Lung (tissue), 12 donors: ENCODE measurements around the gene DCTN5. TPM values are rescaled to one million over a fixed set of nuclear protein-coding genes. Genes with fewer than 3 reads are reported as not detected.
A peak's percentile ranks its signal among the peaks of the same experiment; 100 is the strongest.

Experiments used
- ATAC-seq: fragments of 200-7000 bp; cut with Tn5 transposase; one replicate; pipeline ENCODE4 v1.9.1; 2020; ENCODE audit warnings: moderate number of reproducible peaks; ENCODE audit not compliant: insufficient read depth, low FRiP score
- DNase-seq, 3 donors: peaks; one replicate each; pipeline ENCODE4 v3.0.0-alpha.2; 2013 to 2017
- H3K27ac ChIP-seq, 2 donors: one replicate each; pipeline ENCODE4 v1.5.1; 2013; ENCODE audit warnings: mild to moderate bottlenecking in 2 of 2, moderate library complexity in 2 of 2, control low read depth in 1 of 2, inconsistent platforms in 1 of 2, low read depth in 1 of 2, low read length in 1 of 2
- H3K27me3 ChIP-seq, 3 donors: one replicate each; pipeline ENCODE4 v1.5.1; 2013; ENCODE audit warnings: low read length in 2 of 3; ENCODE audit not compliant: control insufficient read depth in 3 of 3, insufficient read depth in 3 of 3
- H3K36me3 ChIP-seq, 4 donors: one replicate each; pipeline ENCODE4 v1.5.1; 2013; ENCODE audit warnings: low read length in 4 of 4, mild to moderate bottlenecking in 1 of 4, moderate library complexity in 1 of 4; ENCODE audit not compliant: control insufficient read depth in 4 of 4, insufficient read depth in 4 of 4
- H3K4me1 ChIP-seq, 5 donors: one replicate each; pipeline ENCODE4 v1.5.1; 2013; ENCODE audit warnings: low read length in 5 of 5, mild to moderate bottlenecking in 2 of 5, moderate library complexity in 1 of 5; ENCODE audit not compliant: control insufficient read depth in 5 of 5, insufficient read depth in 5 of 5
- H3K4me3 ChIP-seq: one replicate; pipeline ENCODE4 v1.5.1; 2013; ENCODE audit warnings: mild to moderate bottlenecking, control low read depth, moderate library complexity
- H3K9ac ChIP-seq, 2 donors: one replicate each; pipeline ENCODE4 v1.5.1; 2013; ENCODE audit warnings: low read length in 2 of 2, control low read depth in 1 of 2; ENCODE audit not compliant: insufficient read depth in 1 of 2
- H3K9me3 ChIP-seq, 4 donors: one replicate each; pipeline ENCODE4 v1.5.1; 2013; ENCODE audit warnings: low read length in 3 of 4, mild to moderate bottlenecking in 1 of 4, moderate library complexity in 1 of 4; ENCODE audit not compliant: control insufficient read depth in 4 of 4, insufficient read depth in 3 of 4
- WGBS, 2 donors: extraction: QIAGEN DNeasy Blood & Tissue Kit; methylation state at CpG; one replicate each; pipeline ENCODE4 v1.1.7; 2013; 5-methylcytosine and 5-hydroxymethylcytosine counted together
- polyA plus RNA-seq, 2 donors: library from polyadenylated mRNA; stranded (reverse); fragments of 200-250 nt; gene quantifications; one replicate each; pipeline ENCODE4 v1.2.1, GENCODE V29; 2013
- total RNA-seq, 2 donors: library from RNA; depleted of rRNA in 1 of 2; stranded (reverse); fragments of >200 nt in 1 of 2; gene quantifications; one replicate each; pipeline ENCODE4 v1.2.1, GENCODE V29; 2014 to 2021
- TF ChIP-seq, protein P1 (sequence below): IDR thresholded peaks from 2 replicates; pipeline ENCODE4 v1.5.1; 2012; ENCODE audit warnings: mild to moderate bottlenecking; ENCODE audit errors: control extremely low read depth, extremely low read depth
- donor health status: control.
- donor health status: control.
- donor health status: Bipolar disorder and iron deficiency.
- donor health status: healthy.
- donor health status: DM: yes; HTN: yes; CAD: no.

DCTN5 gene
- total and polyA plus RNA-seq, 4 donors = 10.5 to 46.2 (median 34.7) TPM

DNA sequence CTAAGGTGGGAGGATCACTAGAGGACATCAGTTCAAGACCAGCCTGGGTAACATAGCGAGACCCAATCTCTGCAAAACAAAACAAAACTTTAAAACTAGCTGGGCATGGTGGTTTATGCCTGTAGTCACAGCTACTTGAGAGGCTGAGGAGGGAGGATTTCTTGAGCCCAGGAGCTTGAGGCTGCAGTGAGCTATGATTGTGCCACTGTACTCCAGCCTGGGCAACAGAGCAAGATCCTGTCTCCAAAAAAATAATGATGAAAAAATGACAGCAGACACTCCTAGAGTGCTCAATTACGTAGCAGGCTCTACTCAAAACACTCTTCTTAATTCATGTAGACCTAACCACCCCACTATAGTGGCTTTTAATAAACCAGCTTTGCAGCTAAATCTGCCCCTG is 58.8 kb downstream of the DCTN5 start:
- Histone ChIP-seq H3K9me3 (peaks cover 0 to 4% (median 1%) of the 10 kb centered on the region in 4 donors), H3K27me3 (peaks cover 0 to 3% (median 0%) of the 10 kb centered on the region in 3 donors), H3K36me3 (no peaks in the 10 kb centered on the region), H3K9ac (no peak overlapping the region), H3K27ac (peak overlapping the region in 1 of 2 donors; percentile 34), H3K4me3 (no peak overlapping the region), H3K4me1 (peaks cover 0 to 1% (median 0%) of the 10 kb centered on the region in 5 donors)
- 86 to 92% methylated on average over 2 of the region's 2 CpGs for WGBS, 2 donors
- ATAC-seq (no peak), DNase-seq (no peak)
- TF ChIP-seq, protein P1, sequence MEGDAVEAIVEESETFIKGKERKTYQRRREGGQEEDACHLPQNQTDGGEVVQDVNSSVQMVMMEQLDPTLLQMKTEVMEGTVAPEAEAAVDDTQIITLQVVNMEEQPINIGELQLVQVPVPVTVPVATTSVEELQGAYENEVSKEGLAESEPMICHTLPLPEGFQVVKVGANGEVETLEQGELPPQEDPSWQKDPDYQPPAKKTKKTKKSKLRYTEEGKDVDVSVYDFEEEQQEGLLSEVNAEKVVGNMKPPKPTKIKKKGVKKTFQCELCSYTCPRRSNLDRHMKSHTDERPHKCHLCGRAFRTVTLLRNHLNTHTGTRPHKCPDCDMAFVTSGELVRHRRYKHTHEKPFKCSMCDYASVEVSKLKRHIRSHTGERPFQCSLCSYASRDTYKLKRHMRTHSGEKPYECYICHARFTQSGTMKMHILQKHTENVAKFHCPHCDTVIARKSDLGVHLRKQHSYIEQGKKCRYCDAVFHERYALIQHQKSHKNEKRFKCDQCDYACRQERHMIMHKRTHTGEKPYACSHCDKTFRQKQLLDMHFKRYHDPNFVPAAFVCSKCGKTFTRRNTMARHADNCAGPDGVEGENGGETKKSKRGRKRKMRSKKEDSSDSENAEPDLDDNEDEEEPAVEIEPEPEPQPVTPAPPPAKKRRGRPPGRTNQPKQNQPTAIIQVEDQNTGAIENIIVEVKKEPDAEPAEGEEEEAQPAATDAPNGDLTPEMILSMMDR = no peak

DNA sequence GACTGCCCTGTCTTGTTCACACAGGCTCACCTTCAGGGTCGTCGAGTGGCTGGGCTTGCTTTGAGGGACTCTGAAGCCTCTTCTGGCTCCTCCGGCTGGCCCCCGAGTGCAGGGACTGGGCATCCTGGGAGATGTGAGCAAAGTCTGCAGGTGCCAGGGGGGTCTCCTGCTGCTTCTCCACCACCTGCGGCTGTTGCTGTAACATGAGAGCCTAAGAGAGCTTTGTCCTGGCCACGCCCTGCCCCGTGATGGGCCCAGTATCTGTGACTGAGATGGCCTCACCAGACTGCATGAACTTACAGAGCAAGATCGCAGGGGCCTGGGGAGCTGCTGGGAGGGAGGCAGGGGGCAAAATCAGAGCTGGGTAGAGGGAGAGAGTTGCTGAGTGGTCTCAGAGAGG is 59.2 kb downstream of the DCTN5 start:
- TF ChIP-seq, protein P1 = no peak
- no peak for DNase-seq
- Histone ChIP-seq H3K9me3 (peaks cover 0 to 4% (median 1%) of the 10 kb centered on the region in 4 donors), H3K4me1 (no peaks in the 10 kb centered on the region), H3K27ac (peak overlapping the region in 1 of 2 donors; percentile 34), H3K36me3 (no peaks in the 10 kb centered on the region), H3K27me3 (peaks cover 0 to 3% (median 0%) of the 10 kb centered on the region in 3 donors), H3K9ac (no peak overlapping the region), H3K4me3 (no peak overlapping the region)
- ATAC-seq = no peak
- 32 to 51% methylated on average over 8 of the region's 8 CpGs for WGBS, 2 donors

DNA sequence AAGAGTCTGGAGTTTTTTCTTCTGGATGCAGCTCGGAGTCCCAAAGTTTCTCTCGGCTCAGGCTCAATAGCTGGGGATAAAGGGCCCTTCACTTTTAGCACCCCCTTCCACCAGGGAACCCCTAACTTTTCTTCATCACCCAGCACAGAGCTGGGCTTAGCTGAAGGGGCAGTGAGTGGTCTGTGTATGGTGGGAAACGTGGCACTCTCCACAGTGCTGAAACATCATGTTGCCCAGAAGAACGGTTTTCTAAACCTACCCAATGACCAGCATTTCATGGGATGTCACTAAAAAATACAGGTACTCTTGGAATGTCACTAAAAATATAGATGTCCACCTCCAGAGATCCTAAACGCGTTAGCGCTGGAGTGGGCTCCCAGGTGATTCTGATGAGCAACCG is 59.8 kb downstream of the DCTN5 start:
- peaks cover 0 to 3% (median 0%) of the 10 kb centered on the region in 3 donors for H3K27me3 ChIP-seq
- no peaks in the 10 kb centered on the region for H3K36me3 ChIP-seq
- DNase-seq (no peak), ATAC-seq (no peak)
- TF ChIP-seq, protein P1 = no peak
- no peak overlapping the region for H3K27ac ChIP-seq
- H3K4me1 ChIP-seq = no peaks in the 10 kb centered on the region
- no peak overlapping the region for H3K4me3 ChIP-seq
- WGBS, 2 donors = 70 to 80% methylated on average over 8 of the region's 8 CpGs
- no peak overlapping the region for H3K9ac ChIP-seq
- H3K9me3 ChIP-seq = peaks cover 0 to 4% (median 1%) of the 10 kb centered on the region in 4 donors

DNA sequence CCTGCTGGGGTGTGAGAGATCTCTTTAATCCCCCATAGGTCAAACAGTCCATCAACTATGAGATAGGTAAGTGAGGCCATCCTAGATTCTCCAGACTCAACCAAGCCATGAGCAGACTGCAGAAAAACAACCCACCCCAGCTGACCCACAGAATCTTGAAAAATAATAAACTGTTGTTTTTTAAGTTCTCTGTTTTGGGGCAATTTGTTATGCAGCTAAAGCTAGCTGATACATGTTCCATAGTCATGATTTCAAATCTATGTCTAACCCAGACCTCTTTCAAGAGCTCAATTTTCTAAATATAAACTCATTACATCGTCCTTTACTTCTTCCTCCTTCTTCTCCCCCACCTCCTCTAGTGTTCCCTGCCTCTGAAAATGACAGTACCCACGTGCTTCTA is 61.7 kb downstream of the DCTN5 start:
- 54 to 66% methylated on average over 2 of the region's 2 CpGs for WGBS, 2 donors
- Histone ChIP-seq H3K4me1 (no peaks in the 10 kb centered on the region), H3K9me3 (peaks cover 0 to 6% (median 1%) of the 10 kb centered on the region in 4 donors), H3K9ac (no peak overlapping the region), H3K4me3 (no peak overlapping the region), H3K27me3 (peaks cover 0 to 3% (median 0%) of the 10 kb centered on the region in 3 donors), H3K36me3 (no peaks in the 10 kb centered on the region), H3K27ac (no peak overlapping the region)
- TF ChIP-seq, protein P1 = no peak
- DNase-seq (no peak), ATAC-seq (no peak)
